IMR-90 (cell line): ENCODE measurements around the gene CACNA2D1.

Experiments used
- CEBPB ChIP-seq: IDR thresholded peaks from 2 replicates; pipeline ENCODE4 v1.6.1; 2012; ENCODE audit warnings: low read depth, low read length, improper control_type of control experiment
- MAFK ChIP-seq: IDR thresholded peaks from 2 replicates; pipeline ENCODE4 v1.6.1; 2012; ENCODE audit warnings: low read depth, low read length, improper control_type of control experiment
- MAZ ChIP-seq: IDR thresholded peaks from 2 replicates; pipeline ENCODE4 v1.6.1; 2012; ENCODE audit warnings: low read depth, mild to moderate bottlenecking, low read length, improper control_type of control experiment, moderate library complexity, borderline replicate concordance
- MXI1 ChIP-seq: IDR thresholded peaks from 2 replicates; pipeline ENCODE4 v1.6.1; 2012; ENCODE audit warnings: low read depth, mild to moderate bottlenecking, low read length, moderate library complexity, borderline replicate concordance
- POLR2A ChIP-seq: IDR thresholded peaks from 2 replicates; pipeline ENCODE4 v1.6.1; 2012; ENCODE audit warnings: mild to moderate bottlenecking, low read depth, low read length
- RAD21 ChIP-seq: IDR thresholded peaks from 2 replicates; pipeline ENCODE4 v1.6.1; 2012; ENCODE audit warnings: low read length, improper control_type of control experiment
- RCOR1 ChIP-seq: IDR thresholded peaks from 2 replicates; pipeline ENCODE4 v1.6.1; 2012; ENCODE audit warnings: mild to moderate bottlenecking, low read length, improper control_type of control experiment; ENCODE audit not compliant: insufficient replicate concordance
- SMC3 ChIP-seq: fragments of 150-350 bp; IDR thresholded peaks from 2 replicates; pipeline ENCODE4 v1.6.1; 2016; ENCODE audit warnings: low read depth, mild to moderate bottlenecking, antibody characterized with exemption, low read length, moderate library complexity
- TF ChIP-seq, protein P1 (sequence below): conservative IDR thresholded peaks from 2 replicates; pipeline ENCODE4 v1.5.1; 2012; ENCODE audit warnings: mild to moderate bottlenecking, low read depth, low read length, improper control_type of control experiment
- TF ChIP-seq, protein P2 (sequence below): fragments of 150-350 bp; IDR thresholded peaks from 2 replicates; pipeline ENCODE4 v1.6.1; 2016; ENCODE audit warnings: low read depth, mild to moderate bottlenecking, low read length, moderate library complexity, borderline replicate concordance
- TF ChIP-seq, protein P3 (sequence below): fragments of 150-350 bp; IDR thresholded peaks from 2 replicates; pipeline ENCODE4 v1.6.1; 2017; ENCODE audit warnings: mild to moderate bottlenecking, antibody characterized with exemption, low read length, low read depth

DNA sequence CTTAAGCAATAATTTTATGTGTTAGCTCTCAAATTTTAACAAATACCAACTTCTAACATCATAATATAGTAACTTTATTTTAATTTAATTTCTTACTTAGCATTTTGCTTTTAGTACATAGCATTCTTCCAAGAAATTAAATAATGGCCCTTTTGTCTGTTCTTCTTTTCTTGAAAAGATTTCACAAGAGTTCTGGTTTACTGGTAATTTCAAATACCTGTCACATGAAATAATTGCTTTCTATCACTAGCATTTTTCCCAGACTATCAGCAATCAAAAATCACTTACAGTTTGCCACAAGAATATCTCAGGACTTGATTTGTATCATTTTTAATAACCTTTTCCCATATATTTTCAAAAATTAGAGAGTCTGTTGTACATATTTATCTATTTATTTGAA is 193.0 kb downstream of the CACNA2D1 start:
- no peak for TF ChIP-seq POLR2A
- TF ChIP-seq, protein P1, sequence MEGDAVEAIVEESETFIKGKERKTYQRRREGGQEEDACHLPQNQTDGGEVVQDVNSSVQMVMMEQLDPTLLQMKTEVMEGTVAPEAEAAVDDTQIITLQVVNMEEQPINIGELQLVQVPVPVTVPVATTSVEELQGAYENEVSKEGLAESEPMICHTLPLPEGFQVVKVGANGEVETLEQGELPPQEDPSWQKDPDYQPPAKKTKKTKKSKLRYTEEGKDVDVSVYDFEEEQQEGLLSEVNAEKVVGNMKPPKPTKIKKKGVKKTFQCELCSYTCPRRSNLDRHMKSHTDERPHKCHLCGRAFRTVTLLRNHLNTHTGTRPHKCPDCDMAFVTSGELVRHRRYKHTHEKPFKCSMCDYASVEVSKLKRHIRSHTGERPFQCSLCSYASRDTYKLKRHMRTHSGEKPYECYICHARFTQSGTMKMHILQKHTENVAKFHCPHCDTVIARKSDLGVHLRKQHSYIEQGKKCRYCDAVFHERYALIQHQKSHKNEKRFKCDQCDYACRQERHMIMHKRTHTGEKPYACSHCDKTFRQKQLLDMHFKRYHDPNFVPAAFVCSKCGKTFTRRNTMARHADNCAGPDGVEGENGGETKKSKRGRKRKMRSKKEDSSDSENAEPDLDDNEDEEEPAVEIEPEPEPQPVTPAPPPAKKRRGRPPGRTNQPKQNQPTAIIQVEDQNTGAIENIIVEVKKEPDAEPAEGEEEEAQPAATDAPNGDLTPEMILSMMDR, result no peak
- TF ChIP-seq RAD21, result no peak
- TF ChIP-seq CEBPB, result no peak
- no peak for TF ChIP-seq MXI1
- TF ChIP-seq, protein P2, sequence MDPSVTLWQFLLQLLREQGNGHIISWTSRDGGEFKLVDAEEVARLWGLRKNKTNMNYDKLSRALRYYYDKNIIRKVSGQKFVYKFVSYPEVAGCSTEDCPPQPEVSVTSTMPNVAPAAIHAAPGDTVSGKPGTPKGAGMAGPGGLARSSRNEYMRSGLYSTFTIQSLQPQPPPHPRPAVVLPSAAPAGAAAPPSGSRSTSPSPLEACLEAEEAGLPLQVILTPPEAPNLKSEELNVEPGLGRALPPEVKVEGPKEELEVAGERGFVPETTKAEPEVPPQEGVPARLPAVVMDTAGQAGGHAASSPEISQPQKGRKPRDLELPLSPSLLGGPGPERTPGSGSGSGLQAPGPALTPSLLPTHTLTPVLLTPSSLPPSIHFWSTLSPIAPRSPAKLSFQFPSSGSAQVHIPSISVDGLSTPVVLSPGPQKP, result no peak
- no peak for TF ChIP-seq SMC3
- TF ChIP-seq RCOR1, result no peak
- no peak for TF ChIP-seq MAZ
- TF ChIP-seq MAFK, result no peak
- TF ChIP-seq, protein P3, sequence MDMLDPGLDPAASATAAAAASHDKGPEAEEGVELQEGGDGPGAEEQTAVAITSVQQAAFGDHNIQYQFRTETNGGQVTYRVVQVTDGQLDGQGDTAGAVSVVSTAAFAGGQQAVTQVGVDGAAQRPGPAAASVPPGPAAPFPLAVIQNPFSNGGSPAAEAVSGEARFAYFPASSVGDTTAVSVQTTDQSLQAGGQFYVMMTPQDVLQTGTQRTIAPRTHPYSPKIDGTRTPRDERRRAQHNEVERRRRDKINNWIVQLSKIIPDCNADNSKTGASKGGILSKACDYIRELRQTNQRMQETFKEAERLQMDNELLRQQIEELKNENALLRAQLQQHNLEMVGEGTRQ, result no peak
